Measurements from ENCODE around the gene FES. TPM values are rescaled to one million over a fixed set of nuclear protein-coding genes. Genes with fewer than 3 reads are reported as not detected.
A peak's percentile ranks its signal among the peaks of the same experiment; 100 is the strongest.

Gene FES
- total and polyA plus RNA-seq, 2 donors from 2014 or later, result 9.3 to 33.5 TPM

GRCh38 chr15:90911906-90912769, 27.8 kb downstream of the FES start:
- H3K27ac ChIP-seq (ENCODE audit: low read depth in 2 of 2, low read length in 2 of 2), result no peak overlapping the region
- H3K36me3 ChIP-seq (ENCODE audit: control insufficient read depth in 2 of 3, insufficient read depth in 3 of 3, low read length in 3 of 3), result peaks cover 2 to 70% (median 53%) of the 10 kb centered on the region in 3 donors
- H3K27me3 ChIP-seq (ENCODE audit: control insufficient read depth, insufficient read depth, low read length), result no peaks in the 10 kb centered on the region
- intact Hi-C loops (cut with DNase I), result no loop called here
- FAIRE-seq, result no peak
- no peak overlapping the region for H3K4me3 ChIP-seq (ENCODE audit: low read length in 3 of 3)
- peak in 1 of 5 donors; percentile 64 for DNase-seq
- H3K9me3 ChIP-seq (ENCODE audit: control insufficient read depth in 2 of 3, insufficient read depth in 1 of 3, low read length in 3 of 3), result no peaks in the 10 kb centered on the region
- no peak overlapping the region for H3K9ac ChIP-seq (ENCODE audit: low read length in 3 of 3)
- no peaks in the 10 kb centered on the region for H3K4me1 ChIP-seq (ENCODE audit: control insufficient read depth in 2 of 3, insufficient read depth in 2 of 3, low read depth in 1 of 3, low read length in 3 of 3)
- no peak for TF ChIP-seq CTCF (IDR thresholded peaks at IDR 0.05; ENCODE audit: borderline replicate concordance, extremely low read depth, insufficient read depth)

GRCh38 chr15:90912770-90913075, 28.4 kb downstream of the FES start:
- no peak for FAIRE-seq
- no peaks in the 10 kb centered on the region for H3K27me3 ChIP-seq (ENCODE audit: control insufficient read depth, insufficient read depth, low read length)
- H3K4me1 ChIP-seq (ENCODE audit: control insufficient read depth in 2 of 3, insufficient read depth in 2 of 3, low read depth in 1 of 3, low read length in 3 of 3), result no peaks in the 10 kb centered on the region
- H3K4me3 ChIP-seq (ENCODE audit: low read length in 3 of 3), result no peak overlapping the region
- H3K27ac ChIP-seq (ENCODE audit: low read depth in 2 of 2, low read length in 2 of 2), result no peak overlapping the region
- H3K9me3 ChIP-seq (ENCODE audit: control insufficient read depth in 2 of 3, insufficient read depth in 1 of 3, low read length in 3 of 3), result no peaks in the 10 kb centered on the region
- H3K9ac ChIP-seq (ENCODE audit: low read length in 3 of 3), result no peak overlapping the region
- intact Hi-C loops (cut with DNase I), result no loop called here
- H3K36me3 ChIP-seq (ENCODE audit: control insufficient read depth in 2 of 3, insufficient read depth in 3 of 3, low read length in 3 of 3), result peaks cover 2 to 68% (median 51%) of the 10 kb centered on the region in 3 donors
- TF ChIP-seq CTCF (IDR thresholded peaks at IDR 0.05; ENCODE audit: borderline replicate concordance, extremely low read depth, insufficient read depth), result no peak
- DNase-seq, result no peak

- H3K36me3 ChIP-seq (ENCODE audit: control insufficient read depth in 2 of 3, insufficient read depth in 3 of 3, low read length in 3 of 3), result peaks cover 2 to 68% (median 57%) of the 10 kb centered on the region in 3 donors
- DNase-seq (peak in 1 of 5 donors; percentile 52), FAIRE-seq (no peak)
- intact Hi-C loops (cut with DNase I), result no loop called here
- TF ChIP-seq CTCF (IDR thresholded peaks at IDR 0.05; ENCODE audit: borderline replicate concordance, extremely low read depth, insufficient read depth), result no peak
- no peak overlapping the region for H3K9ac ChIP-seq (ENCODE audit: low read length in 3 of 3)
- H3K27me3 ChIP-seq (ENCODE audit: control insufficient read depth, insufficient read depth, low read length), result no peaks in the 10 kb centered on the region
- no peaks in the 10 kb centered on the region for H3K9me3 ChIP-seq (ENCODE audit: control insufficient read depth in 2 of 3, insufficient read depth in 1 of 3, low read length in 3 of 3)
- no peak overlapping the region for H3K4me3 ChIP-seq (ENCODE audit: low read length in 3 of 3)
- no peaks in the 10 kb centered on the region for H3K4me1 ChIP-seq (ENCODE audit: control insufficient read depth in 2 of 3, insufficient read depth in 2 of 3, low read depth in 1 of 3, low read length in 3 of 3)
- H3K27ac ChIP-seq (ENCODE audit: low read depth in 2 of 2, low read length in 2 of 2), result no peak overlapping the region
Observed at GRCh38 chr15:90913398-90913944, 29.2 kb downstream of the FES start.

Measured in kidney (tissue), 14 donors.